Neuronal stem cell (in vitro differentiated cells): ENCODE data around the gene SLC1A7.

Experiments used
- DNase-seq: peaks from one replicate; pipeline ENCODE4 v3.0.0-alpha.2; 2013; ENCODE audit warnings: low spot score
- H2AFZ ChIP-seq: one replicate; pipeline ENCODE4 v1.6.1; 2013; ENCODE audit warnings: mild to moderate bottlenecking, low read length, inconsistent platforms
- H2AK5ac ChIP-seq: 2 replicates; pipeline ENCODE4 v1.6.1; 2013; ENCODE audit warnings: low read depth, mild to moderate bottlenecking, inconsistent platforms, low read length, moderate library complexity, mixed read lengths
- H2BK120ac ChIP-seq: 2 replicates; pipeline ENCODE4 v1.6.1; 2013; ENCODE audit warnings: low read depth, mild to moderate bottlenecking, inconsistent platforms, low read length, moderate library complexity, mixed read lengths
- H2BK12ac ChIP-seq: one replicate; pipeline ENCODE4 v1.6.1; 2013; ENCODE audit warnings: low read length, inconsistent platforms
- H2BK15ac ChIP-seq: 2 replicates; pipeline ENCODE4 v1.6.1; 2013; ENCODE audit warnings: mild to moderate bottlenecking, low read length, inconsistent platforms, mixed read lengths
- H2BK5ac ChIP-seq: one replicate; pipeline ENCODE4 v1.6.1; 2013; ENCODE audit warnings: inconsistent platforms, mild to moderate bottlenecking, low read length, moderate library complexity
- H3K14ac ChIP-seq: one replicate; pipeline ENCODE4 v1.6.1; 2013; ENCODE audit warnings: low read length, inconsistent platforms
- H3K18ac ChIP-seq: 2 replicates; pipeline ENCODE4 v1.6.1; 2013; ENCODE audit warnings: low read length, inconsistent platforms
- H3K23ac ChIP-seq: 2 replicates; pipeline ENCODE4 v1.6.1; 2013; ENCODE audit warnings: low read depth, mild to moderate bottlenecking, mixed read lengths, low read length, inconsistent platforms; ENCODE audit not compliant: poor library complexity
- H3K27ac ChIP-seq: replicated peaks from 3 replicates; pipeline ENCODE4 v1.5.1; 2013; ENCODE audit warnings: low read length, inconsistent platforms
- H3K27me3 ChIP-seq, 3 experiments: 2 replicates each; pipeline ENCODE4 v1.6.1; 2013; ENCODE audit warnings: low read length in 3 of 3, mild to moderate bottlenecking in 2 of 3, inconsistent platforms in 1 of 3, low read depth in 1 of 3, mixed read lengths in 1 of 3, moderate library complexity in 1 of 3; ENCODE audit not compliant: control insufficient read depth in 3 of 3, insufficient read depth in 3 of 3
- H3K36me3 ChIP-seq, 2 donors: replicated peaks in 1 of 2; 2 replicates each; pipeline ENCODE4 v1.6.1; 2013; ENCODE audit warnings: low read length in 2 of 2; ENCODE audit not compliant: control insufficient read depth in 2 of 2, insufficient read depth in 2 of 2
- H3K4ac ChIP-seq: 2 replicates; pipeline ENCODE4 v1.6.1; 2013; ENCODE audit warnings: inconsistent platforms, mild to moderate bottlenecking, low read length, moderate library complexity
- H3K4me1 ChIP-seq, 2 donors: 1 replicate in 1 of 2; 2 replicates in 1 of 2; pipeline ENCODE4 v1.6.1; 2013; ENCODE audit warnings: low read length in 2 of 2, low read depth in 1 of 2; ENCODE audit not compliant: control insufficient read depth in 2 of 2, insufficient read depth in 1 of 2
- H3K4me2 ChIP-seq: one replicate; pipeline ENCODE4 v1.6.1; 2013; ENCODE audit warnings: mild to moderate bottlenecking, low read length, inconsistent platforms; ENCODE audit not compliant: insufficient read depth, poor library complexity, severe bottlenecking
- H3K4me3 ChIP-seq, 2 donors: 2 replicates each; pipeline ENCODE4 v1.5.1; 2013; ENCODE audit warnings: low read length in 2 of 2, mild to moderate bottlenecking in 2 of 2, inconsistent platforms in 1 of 2, moderate library complexity in 1 of 2
- H3K79me1 ChIP-seq: one replicate; pipeline ENCODE4 v1.6.1; 2013; ENCODE audit warnings: low read depth, mild to moderate bottlenecking, inconsistent platforms, low read length, moderate library complexity
- H3K9ac ChIP-seq: one replicate; pipeline ENCODE4 v1.6.1; 2013; ENCODE audit warnings: mild to moderate bottlenecking, low read depth, low read length, inconsistent platforms; ENCODE audit not compliant: poor library complexity
- H3K9me3 ChIP-seq, 2 donors: replicated peaks in 1 of 2; 2 replicates each; pipeline versions ENCODE3 to v1.6.1; 2013; ENCODE audit warnings: low read length in 2 of 2, mild to moderate bottlenecking in 2 of 2, inconsistent platforms in 1 of 2, low read depth in 1 of 2, mixed read lengths in 1 of 2, moderate library complexity in 1 of 2; ENCODE audit not compliant: control insufficient read depth in 2 of 2, insufficient read depth in 1 of 2
- H4K8ac ChIP-seq: one replicate; pipeline ENCODE4 v1.6.1; 2013; ENCODE audit warnings: low read depth, mild to moderate bottlenecking, inconsistent platforms, low read length, moderate library complexity
- H4K91ac ChIP-seq: one replicate; pipeline ENCODE4 v1.6.1; 2013; ENCODE audit warnings: low read length, low read depth, mild to moderate bottlenecking, inconsistent platforms; ENCODE audit not compliant: poor library complexity
- WGBS, 2 donors: extraction: QIAGEN DNeasy Blood & Tissue Kit; methylation state at CpG; one replicate each; pipeline ENCODE4 v1.1.7; 2013; ENCODE audit warnings: missing lambda C conversion rate in 2 of 2, mixed read lengths in 1 of 2; ENCODE audit not compliant: insufficient read length in 2 of 2, insufficient replicate concordance in 1 of 2; ENCODE audit errors: extremely low coverage in 2 of 2; 5-methylcytosine and 5-hydroxymethylcytosine counted together

The SLC1A7 gene

DNA sequence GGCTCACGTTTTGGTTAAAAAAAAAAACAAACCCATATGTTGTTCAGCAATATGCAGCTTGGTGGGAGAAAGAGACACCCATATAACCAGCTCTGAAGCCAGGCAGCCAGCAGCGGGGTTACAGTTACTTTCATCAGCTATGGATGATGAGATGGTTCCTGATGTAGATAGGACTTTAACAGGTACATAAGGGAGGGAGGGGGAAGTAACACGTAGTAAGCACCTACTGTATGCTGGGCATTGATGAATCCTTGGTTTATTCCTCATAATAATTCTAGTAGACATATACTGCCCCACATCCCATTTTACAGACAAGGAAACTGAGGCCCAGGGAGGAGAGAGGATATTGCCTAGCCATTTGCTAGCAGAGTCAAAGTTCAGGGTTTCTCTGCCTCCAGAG lies 2.0 kb downstream of the SLC1A7 start:
- no peak overlapping the region for H3K18ac ChIP-seq
- no peak overlapping the region for H3K4me3 ChIP-seq
- no peak overlapping the region for H3K9ac ChIP-seq
- DNase-seq = no peak
- H2AFZ ChIP-seq = no peak overlapping the region
- no peak overlapping the region for H2BK15ac ChIP-seq
- no peak overlapping the region for H3K23ac ChIP-seq
- no peak overlapping the region for H3K27ac ChIP-seq
- H3K36me3 ChIP-seq = no peaks in the 10 kb centered on the region
- WGBS, 2 donors = no CpG with 5 or more reads among the region's 3 CpGs
- no peak overlapping the region for H2BK12ac ChIP-seq
- H3K79me1 ChIP-seq = no peaks in the 10 kb centered on the region
- peaks cover 4 to 8% of the 10 kb centered on the region in 2 donors for H3K9me3 ChIP-seq
- H4K8ac ChIP-seq = no peak overlapping the region
- H2BK5ac ChIP-seq = no peak overlapping the region
- no peak overlapping the region for H2BK120ac ChIP-seq
- H4K91ac ChIP-seq = no peak overlapping the region
- H3K27me3 ChIP-seq = peaks cover 0 to 25% (median 0%) of the 10 kb centered on the region in 3 experiments
- no peak overlapping the region for H2AK5ac ChIP-seq
- H3K4me2 ChIP-seq = no peak overlapping the region
- H3K4ac ChIP-seq = no peak overlapping the region
- no peak overlapping the region for H3K14ac ChIP-seq
- peaks cover 0 to 2% of the 10 kb centered on the region in 2 donors for H3K4me1 ChIP-seq

DNA sequence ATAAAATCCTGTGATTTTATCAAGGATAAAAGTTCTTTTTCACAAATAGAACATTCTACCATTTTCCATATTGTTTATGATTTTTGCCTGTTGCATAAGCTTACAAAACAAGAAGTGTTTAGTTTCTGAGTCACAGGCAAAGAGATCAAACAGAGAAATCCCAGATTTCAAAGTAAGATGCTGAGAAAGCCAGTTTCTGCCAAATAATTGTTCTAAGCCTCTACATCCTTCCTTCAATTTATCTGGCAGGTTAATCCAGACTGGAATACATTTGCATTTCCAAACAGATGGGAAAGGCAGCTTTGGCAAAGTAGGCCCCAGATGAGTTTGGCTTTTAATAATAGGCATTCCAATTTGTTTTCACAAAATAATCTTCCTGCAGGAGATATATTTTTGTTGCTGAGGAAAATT lies 2.5 kb downstream of the SLC1A7 start:
- Histone ChIP-seq H4K91ac (no peak overlapping the region), H3K27ac (no peak overlapping the region), H3K4me2 (no peak overlapping the region), H3K9ac (no peak overlapping the region), H3K18ac (no peak overlapping the region), H3K9me3 (peaks cover 4 to 8% of the 10 kb centered on the region in 2 donors), H3K4ac (no peak overlapping the region), H3K79me1 (no peaks in the 10 kb centered on the region), H2BK5ac (no peak overlapping the region), H4K8ac (no peak overlapping the region), H2BK15ac (no peak overlapping the region), H3K23ac (no peak overlapping the region), H3K4me1 (peaks cover 0 to 2% of the 10 kb centered on the region in 2 donors), H3K4me3 (no peak overlapping the region), H2BK12ac (no peak overlapping the region), H3K36me3 (no peaks in the 10 kb centered on the region), H2BK120ac (no peak overlapping the region), H2AK5ac (no peak overlapping the region), H3K14ac (no peak overlapping the region), H3K27me3 (peaks cover 0 to 25% (median 0%) of the 10 kb centered on the region in 3 experiments), H2AFZ (no peak overlapping the region)
- no peak for DNase-seq

DNA sequence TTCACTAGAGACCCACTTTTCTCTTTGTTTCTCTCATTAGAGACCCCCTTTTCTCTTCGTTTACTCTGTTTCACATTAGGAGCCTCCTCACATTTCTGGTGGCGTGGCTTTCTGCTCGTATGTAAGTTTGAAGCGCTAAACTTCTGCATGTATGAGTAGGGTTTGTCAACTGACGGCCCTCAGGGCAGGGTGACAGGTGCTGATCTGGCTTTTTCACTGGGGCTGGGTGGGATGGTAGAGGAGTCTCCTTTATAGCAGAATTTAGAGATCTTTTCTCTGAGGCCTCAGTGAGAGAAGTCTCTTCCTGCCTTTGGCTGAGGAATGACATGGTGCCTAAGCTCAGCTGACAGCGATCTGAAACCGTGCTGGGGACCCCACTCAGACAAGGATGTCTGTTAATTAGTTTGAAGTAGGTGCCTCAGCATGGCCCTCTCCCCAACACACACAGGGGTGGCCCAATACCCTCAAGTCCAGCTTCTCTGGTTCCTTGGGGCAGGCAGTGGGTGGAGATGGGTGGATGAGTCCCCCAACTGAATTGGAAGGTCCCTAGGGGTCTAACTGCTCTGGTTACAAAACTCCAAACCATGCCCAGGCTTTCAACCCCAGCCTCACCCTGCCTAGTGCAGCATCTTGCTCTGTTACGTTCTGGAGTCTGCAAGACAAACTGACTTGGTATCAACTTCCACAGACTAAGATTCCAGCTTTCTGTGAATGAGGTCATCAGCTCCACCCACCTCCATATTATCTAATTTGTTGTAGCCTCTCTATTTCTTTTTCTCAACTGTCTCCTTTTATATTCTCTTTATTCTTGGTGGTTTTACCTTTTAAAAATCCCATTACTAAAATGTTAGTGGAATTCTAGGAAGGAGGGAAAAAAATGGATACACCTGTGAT lies 3.2 kb downstream of the SLC1A7 start:
- Histone ChIP-seq H3K9ac (no peak overlapping the region), H2BK12ac (no peak overlapping the region), H3K4me2 (no peak overlapping the region), H2BK120ac (no peak overlapping the region), H4K91ac (no peak overlapping the region), H3K79me1 (no peaks in the 10 kb centered on the region), H3K4me1 (peaks cover 0 to 2% of the 10 kb centered on the region in 2 donors), H3K23ac (no peak overlapping the region), H3K27ac (no peak overlapping the region), H3K4ac (no peak overlapping the region), H3K18ac (no peak overlapping the region), H3K27me3 (peaks cover 0 to 23% (median 0%) of the 10 kb centered on the region in 3 experiments), H3K14ac (no peak overlapping the region), H2BK15ac (no peak overlapping the region), H2BK5ac (no peak overlapping the region), H3K9me3 (peaks cover 4 to 8% of the 10 kb centered on the region in 2 donors), H2AFZ (no peak overlapping the region), H3K36me3 (no peaks in the 10 kb centered on the region), H3K4me3 (no peak overlapping the region), H4K8ac (no peak overlapping the region), H2AK5ac (no peak overlapping the region)
- DNase-seq = no peak
- WGBS, 2 donors = no CpG with 5 or more reads among the region's 8 CpGs

DNA sequence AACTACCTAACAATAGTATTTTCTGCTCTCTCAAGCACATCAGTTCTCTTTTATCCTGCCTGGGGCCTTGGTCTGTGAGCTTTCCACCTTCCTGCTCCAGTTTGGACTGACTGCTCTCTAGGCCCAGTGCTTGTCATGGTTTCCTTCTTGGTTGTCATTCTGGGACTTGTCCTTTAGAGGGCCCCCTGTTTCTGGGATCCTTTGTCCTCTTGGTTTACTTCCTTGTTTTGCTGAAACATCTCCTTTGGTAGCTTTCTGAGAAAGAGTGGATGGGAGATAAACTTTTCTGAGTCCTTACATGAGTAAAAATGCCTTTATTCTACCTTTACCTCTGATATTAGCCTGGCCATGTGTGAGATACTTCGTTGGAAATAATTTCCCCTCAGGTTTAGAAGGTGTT lies 4.7 kb downstream of the SLC1A7 start:
- DNase-seq = no peak
- no CpG with 5 or more reads among the region's 1 CpG for WGBS, 2 donors

More for the DNA sequence above, 4.7 kb downstream of the SLC1A7 start:
- no peak overlapping the region for H3K9ac ChIP-seq
- H2BK5ac ChIP-seq = no peak overlapping the region
- no peak overlapping the region for H4K91ac ChIP-seq
- H3K4me1 ChIP-seq = peaks cover 0 to 2% of the 10 kb centered on the region in 2 donors
- H3K4ac ChIP-seq = no peak overlapping the region
- no peak overlapping the region for H2BK12ac ChIP-seq
- no peak overlapping the region for H3K18ac ChIP-seq
- H3K27ac ChIP-seq = no peak overlapping the region
- H3K14ac ChIP-seq = no peak overlapping the region
- H2AK5ac ChIP-seq = no peak overlapping the region
- no peak overlapping the region for H2BK15ac ChIP-seq
- peaks cover 4 to 8% of the 10 kb centered on the region in 2 donors for H3K9me3 ChIP-seq
- H3K4me3 ChIP-seq = no peak overlapping the region
- H3K23ac ChIP-seq = no peak overlapping the region
- no peak overlapping the region for H2BK120ac ChIP-seq
- no peak overlapping the region for H3K4me2 ChIP-seq
- H4K8ac ChIP-seq = no peak overlapping the region
- no peaks in the 10 kb centered on the region for H3K36me3 ChIP-seq
- no peak overlapping the region for H2AFZ ChIP-seq
- H3K79me1 ChIP-seq = no peaks in the 10 kb centered on the region
- peaks cover 0 to 19% (median 0%) of the 10 kb centered on the region in 3 experiments for H3K27me3 ChIP-seq
